GM12878 (cell line): ENCODE results near the gene SLC38A5.

Experiments
- IKZF2 ChIP-seq, 2 experiments: fragments of 450-650 bp; IDR thresholded peaks; 2 replicates each; pipeline ENCODE4 v1.6.1; 2017; ENCODE audit warnings: mild to moderate bottlenecking in 2 of 2, moderate library complexity in 2 of 2
- MXI1 ChIP-seq: fragments of 150-350 bp; IDR thresholded peaks from 2 replicates; pipeline ENCODE4 v1.6.1; 2011; ENCODE audit warnings: low read depth, mild to moderate bottlenecking, inconsistent platforms, low read length, improper control_type of control experiment

GRCh38 chrX:48492293-48492910, 22.3 kb upstream of the SLC38A5 start:
- TF ChIP-seq IKZF2 (IDR thresholded peaks at IDR 0.05) (no peak), MXI1 (no peak)
